Fibroblast of skin of scalp (primary cell): ENCODE results near the gene SCAPER.

Experiments used
- DNase-seq: peaks from one replicate; pipeline ENCODE4 v3.0.0-alpha.2; 2013

SCAPER gene

DNA sequence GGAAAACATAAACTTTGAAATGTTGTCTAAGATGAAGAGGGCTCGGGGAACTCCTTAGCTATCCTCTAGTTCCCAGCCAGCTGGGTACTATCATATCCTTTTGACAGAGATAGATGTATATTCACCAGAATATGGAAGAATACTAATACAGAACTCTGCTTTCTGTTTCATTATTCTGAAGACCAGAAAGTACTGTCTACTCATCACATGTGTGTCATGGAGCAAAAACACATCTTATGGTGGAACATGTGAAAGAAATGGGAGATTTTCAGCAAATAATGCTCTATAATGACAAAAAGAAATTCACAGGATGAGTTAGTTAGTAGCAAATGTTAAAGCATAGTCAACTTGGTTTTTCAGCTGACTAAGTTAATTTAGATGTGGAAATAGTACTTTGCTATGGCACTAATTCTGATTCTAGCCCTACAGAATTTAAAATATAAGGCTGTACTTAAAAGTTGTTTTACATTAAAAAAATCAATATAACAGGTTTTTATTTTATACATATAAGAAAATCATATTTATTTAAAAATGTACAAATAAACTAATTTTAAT is 552.0 kb downstream of the SCAPER start:
- DNase-seq = no peak

DNA sequence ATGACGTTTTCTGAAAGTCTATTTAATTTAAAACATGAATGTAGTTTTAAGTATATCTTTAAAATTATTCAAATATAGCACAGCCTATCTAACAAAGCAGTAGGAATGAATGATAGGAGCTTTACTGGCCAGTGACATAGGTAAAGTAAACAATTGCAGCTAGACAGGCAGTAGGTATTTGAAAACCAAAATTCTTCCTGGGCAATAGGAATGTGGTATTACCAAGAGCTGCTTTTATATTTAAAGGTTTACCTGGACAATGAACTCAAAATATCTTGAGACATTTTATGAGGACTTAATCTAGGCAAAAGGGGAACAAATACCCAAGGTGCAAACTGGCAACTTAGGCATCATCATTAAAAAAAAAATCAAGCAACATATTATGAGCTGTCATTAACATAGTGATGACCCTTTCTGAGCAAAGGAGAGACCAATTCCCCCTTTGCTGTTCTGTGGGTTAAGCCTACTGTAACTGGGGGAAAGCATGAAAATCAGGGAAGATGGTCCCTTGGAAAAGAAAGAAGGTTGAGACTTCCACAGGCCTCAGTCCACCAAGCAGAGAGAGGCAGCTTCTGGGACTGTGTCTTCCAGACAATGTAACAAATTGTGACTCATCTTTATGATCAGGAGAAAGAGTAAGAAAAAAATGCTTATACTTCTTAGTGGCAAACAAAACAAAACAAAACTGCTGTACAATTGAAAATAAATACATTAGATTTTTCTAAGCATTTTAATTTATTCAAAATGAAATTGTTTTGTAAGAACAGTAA is 555.7 kb downstream of the SCAPER start:
- DNase-seq = no peak

DNA sequence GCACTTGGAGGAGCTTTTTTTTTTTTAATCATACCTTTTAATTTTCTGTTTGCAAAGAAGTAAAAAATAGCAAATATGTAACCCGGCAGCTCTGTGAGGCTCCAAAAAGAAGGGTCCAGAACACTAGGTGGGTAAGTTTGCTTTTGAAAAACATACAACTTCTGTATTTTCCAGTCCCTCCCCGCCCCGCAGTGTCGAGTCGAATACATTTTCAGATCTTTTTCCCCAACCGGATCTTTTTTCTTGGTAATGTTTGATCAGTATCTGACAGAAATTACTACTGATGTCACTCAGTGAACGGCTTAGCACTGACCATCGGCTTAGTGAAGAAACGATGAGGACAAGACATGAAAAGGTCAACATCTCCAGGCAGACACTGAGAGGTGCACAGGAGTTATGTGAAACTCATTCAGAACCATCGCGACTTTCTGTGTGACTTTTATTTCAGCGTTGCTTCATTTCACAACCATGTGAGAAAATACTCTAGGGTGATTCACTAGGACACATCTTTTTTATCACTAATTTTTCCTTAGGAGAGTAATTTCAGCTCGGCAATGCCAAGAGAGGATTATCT is 557.6 kb downstream of the SCAPER start:
- no peak for DNase-seq

DNA sequence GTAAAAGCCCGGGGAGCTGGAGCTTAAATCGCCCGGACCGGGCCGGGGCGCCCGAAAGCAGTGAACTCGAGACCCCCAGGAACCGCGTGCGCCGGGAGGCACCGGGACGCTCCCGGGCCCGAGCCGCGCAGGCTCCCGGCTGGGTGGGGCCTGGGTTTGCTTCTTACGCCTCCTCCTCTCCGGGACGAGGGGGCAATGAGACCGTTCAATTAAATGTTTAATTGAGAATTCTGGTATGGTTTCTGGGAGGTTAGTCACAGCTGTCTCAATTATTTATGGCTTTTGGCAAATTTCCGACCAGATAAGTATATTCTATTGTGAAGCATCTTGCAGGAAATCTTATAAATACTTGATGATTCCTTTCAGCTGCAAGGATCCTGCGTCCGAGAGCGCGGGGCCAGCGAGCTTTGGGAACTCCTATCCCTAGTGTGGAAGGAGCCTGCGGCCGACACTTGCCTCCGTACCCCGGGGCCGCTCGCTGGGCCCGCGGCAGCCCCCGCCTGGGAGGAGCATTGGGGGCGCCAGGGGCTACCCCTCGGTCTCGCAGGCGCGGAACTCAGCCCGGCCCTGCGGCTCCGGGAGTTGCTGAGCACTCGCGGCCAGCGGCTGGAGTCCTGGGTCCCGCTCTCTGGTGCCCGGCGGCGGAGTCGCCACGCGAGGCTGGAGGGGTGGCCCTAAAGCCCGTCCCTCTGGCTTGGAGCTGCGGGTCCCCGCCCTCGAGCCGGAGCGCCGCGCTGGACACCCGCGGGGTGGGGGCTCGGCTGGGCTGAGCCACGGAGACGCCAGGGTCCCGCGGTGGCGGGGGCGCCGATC is 558.3 kb downstream of the SCAPER start:
- DNase-seq = peak; percentile 25

DNA sequence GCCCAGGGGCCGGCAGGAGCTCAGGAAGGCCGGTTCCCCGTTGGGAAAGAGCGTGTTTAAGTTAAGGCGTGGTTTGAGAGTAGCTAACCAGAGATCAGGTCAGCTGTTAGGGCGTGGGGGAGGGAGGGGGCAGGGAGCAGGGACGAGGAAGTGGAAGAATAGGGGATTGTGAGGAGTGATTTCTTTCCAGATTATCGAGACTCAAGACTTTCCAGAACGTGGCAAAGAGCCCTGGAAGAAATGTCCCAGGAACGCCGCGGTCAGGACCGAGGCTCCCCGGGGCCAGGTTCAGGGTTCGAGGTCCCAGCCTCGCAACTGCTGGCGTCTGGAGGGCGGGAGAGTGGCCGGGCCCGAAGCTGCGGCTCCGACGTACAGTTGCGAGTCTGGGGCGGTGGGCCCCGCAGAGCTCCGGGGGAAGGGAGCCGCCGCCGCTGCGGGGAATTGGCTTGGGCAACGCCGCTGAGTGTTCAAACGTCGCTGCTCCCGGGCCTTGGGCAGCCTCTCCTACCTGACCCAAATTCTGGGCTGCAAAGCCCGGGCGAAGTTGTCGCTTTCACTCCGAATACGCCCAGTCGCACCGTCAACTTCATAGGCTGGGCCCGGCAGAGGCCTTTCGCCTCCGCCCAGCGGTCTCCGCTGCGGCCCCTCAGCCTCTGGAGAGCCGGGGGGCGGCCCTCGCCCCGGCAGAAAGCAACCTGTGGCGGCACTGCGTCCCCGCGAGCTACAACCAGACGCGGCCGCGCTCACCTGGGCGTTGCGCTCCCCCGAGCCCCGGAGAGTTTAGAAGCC is 559.1 kb downstream of the SCAPER start:
- DNase-seq = no peak

DNA sequence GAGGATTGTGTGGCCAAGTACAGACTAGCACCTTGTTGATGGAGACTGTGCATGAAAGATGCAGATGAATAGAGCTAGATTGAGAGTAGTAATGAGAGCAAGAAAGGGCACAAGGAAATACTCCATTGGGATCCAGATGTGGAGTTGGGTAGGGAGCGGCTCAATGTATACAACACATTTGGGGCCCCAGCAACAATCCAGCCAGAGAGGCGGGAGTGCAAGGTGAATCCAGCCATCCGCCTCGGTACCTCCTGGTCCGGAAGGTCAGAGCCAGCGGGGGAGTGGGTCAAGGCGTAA is 559.6 kb downstream of the SCAPER start:
- DNase-seq = no peak

DNA sequence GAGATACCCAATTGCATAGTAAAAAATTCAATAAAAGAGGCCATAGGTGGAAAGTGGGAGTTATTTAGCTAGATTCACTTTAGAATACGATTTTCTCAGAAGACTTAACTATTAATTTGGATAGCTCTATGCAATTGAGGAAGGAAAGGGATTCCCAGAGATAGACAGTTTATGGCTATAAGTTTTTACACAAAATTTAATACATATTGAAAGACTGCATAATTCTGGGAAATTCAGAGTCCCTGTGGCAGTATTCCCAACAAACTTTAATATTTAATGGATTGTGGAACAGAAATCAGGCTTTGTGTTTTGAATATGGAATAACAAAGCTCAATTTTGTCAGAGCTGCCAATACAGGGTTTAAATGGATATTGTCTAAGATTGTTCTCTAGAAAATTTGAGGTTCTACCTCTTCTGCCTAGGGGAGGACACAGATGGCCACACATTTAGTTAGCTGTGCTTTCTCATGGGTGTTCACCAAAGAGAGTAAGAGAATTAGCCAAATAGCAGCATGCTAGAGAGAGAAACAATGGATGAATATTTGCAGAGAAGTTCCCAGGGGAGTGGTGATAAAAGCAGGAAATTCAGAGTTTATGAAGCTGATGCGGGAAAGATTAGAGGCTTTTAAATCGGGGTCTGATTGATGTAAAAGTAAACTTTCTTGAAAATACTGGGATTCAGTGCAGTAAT is 560.1 kb downstream of the SCAPER start:
- DNase-seq = no peak

DNA sequence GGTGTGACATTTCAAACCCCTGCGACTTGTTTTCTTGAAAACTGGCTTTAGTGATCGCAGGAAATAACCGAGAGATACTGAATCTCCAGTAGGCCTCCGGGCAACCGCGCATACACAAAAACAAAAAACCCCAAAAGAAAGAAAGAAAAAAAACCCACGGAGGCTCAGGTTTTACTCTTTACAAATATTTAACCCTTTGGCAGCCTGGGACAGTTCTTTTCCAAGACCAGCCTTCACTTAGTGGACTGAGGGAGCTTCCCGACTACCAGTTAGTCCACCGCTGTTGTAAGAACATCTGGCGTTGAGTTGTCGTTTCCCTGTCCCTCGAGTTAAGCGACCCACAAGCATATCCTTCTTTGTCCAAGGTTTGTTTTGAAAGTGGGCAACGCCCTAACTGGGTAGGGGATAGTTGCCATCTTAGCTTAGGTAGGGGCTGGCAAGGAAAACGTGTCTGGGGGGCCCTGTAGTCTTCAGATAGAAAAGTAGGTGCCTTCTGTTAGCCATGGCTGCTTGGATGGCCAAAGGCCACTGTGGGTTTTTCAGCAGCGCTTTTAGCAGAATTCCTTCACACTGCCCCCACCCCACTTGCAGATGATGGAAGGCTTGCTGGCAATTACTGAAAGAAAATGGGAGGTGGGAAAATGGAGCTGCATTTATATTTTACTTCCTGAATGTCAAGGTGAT is 561.7 kb downstream of the SCAPER start:
- no peak for DNase-seq

DNA sequence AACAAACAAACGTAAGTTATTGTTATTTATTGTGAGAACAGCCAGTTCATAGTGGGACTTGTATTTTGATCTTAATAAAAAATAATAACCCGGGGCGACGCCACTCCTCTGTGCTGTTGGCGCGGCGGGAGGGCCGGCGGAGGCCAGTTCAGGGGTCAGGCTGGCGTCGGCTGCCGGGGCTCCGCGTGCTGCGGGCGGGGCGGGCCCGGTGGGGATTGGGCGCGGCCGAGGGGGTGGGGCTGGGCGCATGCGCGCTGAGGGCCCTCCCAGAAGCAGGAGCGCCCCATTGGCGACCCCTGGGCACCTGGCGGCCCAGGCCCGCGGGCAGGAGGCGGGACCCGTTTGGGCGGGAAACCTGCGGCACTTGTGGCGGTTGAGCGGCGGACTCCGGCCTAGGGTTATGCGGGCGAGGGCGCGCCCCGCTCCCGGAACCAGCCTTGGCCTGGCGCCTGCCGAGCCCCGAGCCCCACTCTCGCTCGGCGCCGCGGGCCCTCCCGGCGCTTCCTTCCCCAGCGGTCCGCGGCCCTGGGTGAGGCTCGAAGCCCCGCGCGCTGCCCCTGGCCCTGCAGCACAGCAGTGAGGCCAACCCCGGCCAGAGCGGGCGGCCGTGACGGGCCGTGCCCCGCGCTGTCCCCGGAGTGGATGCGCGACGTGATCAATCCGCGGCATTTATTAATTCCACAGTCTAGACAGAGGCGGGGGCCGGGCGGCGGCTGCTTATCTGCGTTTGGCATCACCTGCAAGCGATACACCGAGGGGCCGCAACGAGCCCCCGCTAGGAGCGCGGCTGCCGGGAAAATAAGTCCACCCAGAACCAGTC is 562.5 kb downstream of the SCAPER start:
- no peak for DNase-seq

DNA sequence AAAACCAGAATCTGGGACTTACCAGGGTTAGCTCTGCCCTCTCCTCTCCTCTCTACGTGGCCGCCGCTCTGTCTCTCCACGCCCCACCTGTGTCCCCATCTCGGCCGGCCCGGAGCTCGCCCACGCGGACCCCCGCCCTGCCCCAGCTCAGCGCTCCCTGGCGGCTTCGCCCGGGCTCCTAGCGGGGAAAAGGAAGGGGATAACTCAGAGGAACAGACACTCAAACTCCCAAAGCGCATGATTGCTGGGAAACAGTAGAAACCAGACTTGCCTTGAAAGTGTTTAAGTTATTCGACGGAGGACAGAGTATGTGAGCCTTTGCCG is 563.1 kb downstream of the SCAPER start:
- DNase-seq = no peak

DNA sequence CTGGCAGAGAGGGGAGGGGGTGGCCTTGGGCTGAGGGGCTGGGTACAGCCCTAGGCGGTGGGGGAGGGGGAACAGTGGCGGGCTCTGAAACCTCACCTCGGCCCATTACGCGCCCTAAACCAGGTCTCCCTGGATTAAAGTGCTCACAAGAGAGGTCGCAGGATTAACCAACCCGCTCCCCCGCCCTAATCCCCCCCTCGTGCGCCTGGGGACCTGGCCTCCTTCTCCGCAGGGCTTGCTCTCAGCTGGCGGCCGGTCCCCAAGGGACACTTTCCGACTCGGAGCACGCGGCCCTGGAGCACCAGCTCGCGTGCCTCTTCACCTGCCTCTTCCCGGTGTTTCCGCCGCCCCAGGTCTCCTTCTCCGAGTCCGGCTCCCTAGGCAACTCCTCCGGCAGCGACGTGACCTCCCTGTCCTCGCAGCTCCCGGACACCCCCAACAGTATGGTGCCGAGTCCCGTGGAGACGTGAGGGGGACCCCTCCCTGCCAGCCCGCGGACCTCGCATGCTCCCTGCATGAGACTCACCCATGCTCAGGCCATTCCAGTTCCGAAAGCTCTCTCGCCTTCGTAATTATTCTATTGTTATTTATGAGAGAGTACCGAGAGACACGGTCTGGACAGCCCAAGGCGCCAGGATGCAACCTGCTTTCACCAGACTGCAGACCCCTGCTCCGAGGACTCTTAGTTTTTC is 563.6 kb downstream of the SCAPER start:
- no peak for DNase-seq

DNA sequence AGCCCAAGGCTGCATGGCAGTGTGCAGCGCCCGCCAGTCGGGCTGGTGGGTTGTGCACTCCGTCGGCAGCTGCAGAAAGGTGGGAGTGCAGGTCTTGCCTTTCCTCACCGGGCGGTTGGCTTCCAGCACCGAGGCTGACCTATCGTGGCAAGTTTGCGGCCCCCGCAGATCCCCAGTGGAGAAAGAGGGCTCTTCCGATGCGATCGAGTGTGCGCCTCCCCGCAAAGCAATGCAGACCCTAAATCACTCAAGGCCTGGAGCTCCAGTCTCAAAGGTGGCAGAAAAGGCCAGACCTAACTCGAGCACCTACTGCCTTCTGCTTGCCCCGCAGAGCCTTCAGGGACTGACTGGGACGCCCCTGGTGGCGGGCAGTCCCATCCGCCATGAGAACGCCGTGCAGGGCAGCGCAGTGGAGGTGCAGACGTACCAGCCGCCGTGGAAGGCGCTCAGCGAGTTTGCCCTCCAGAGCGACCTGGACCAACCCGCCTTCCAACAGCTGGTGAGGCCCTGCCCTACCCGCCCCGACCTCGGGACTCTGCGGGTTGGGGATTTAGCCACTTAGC is 564.3 kb downstream of the SCAPER start:
- DNase-seq = no peak

DNA sequence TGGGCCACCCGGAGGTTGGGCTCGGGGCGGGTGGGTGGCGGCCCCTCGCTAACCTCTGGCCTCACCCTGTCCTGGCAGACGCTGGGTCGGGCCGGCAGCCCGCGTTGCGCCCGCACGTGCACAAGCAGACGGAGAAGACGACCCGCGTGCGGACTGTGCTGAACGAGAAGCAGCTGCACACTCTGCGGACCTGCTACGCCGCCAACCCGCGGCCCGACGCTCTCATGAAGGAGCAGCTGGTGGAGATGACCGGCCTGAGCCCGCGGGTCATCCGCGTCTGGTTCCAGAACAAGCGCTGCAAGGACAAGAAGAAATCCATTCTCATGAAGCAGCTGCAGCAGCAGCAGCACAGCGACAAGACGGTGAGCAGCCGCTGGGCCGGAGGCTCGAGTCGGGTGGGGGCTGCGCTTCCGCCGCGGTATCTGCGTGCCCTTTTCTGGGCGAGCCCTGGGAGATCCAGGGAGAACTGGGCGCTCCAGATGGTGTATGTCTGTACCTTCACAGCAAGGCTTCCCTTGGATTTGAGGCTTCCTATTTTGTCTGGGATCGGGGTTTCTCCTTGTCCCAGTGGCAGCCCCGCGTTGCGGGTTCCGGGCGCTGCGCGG is 564.8 kb downstream of the SCAPER start:
- DNase-seq = peak; percentile 17

DNA sequence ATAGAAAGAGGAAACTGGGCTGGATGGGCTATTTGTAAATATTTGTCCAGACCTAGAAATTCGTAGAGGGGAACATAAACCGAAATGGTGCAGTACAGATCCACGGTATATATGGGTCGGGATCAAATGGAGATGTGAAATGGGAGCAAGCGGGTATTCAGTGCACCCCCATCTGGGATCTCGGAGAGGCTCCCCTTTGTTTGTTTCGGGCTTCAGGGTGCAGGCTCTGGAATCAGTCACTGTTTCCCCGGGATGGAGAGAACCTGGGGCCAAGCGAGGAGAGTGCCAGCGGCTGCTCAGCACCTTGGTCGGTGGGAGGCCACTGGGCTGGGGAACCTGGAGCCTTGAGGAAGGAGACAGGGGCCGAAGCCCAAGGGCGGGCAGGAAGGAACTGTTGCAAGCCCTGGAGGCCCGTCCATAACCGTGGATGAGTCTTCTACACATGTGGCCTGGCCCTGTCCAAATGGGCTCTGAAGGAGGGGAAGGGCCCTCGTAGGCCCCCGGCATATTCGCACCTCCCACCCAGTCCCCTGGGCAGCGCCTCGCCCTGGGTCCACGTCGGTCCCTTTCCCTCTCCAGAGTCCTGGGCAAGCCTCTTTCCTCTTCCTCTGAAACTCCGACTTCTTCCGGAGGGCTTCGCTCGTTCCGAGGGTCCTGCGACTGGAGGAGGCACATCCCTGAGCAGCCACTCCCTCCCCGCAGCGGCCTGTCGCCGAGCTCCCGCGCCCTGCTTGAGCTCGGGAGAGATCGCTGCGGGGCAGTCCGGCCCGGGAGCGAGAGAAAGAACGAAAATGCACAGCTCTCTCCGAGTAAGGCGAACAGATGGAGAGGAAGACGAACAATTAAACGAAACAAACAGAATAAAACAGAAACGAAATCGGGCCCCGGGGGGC is 565.6 kb downstream of the SCAPER start:
- DNase-seq = peak; percentile 28

DNA sequence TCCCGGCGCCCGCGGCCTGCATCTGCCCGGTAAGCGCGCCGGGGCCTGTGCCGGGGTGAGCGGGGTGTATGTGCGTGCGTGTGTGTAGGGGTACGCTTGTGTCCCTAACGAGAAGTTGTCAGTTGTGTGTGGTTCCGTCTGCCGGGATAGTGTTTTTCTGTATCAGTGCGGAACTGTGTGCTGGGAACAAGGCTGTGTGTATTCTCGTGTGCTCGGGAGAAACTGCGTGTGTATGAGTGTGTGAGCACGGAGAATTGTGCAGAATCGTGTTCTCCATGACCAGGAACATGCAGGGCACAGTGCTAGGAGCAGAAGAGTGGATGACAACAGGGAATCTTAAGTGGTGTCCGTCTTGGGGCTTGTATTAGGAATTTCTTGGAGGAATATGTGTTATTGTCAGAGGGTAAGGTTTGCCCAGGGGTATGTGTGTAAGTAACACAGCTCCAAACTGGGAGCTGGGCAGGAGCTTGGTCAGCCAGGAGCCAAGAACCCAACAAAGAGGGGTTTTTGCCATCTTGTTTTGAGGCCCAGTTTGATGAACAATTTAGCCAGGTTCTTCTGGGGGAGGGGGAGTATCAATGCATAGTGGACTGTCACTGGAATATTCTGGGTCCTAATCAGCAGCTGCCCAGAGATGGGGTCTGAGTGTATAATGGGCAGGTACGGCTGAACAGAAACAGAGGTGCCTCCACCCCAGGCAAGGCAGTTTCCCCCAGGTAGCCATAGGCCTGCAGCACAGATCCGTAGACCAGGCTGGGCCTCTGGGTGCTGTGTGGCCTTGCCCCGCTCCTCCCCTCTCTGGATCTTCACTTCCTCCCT is 566.4 kb downstream of the SCAPER start:
- DNase-seq = no peak

DNA sequence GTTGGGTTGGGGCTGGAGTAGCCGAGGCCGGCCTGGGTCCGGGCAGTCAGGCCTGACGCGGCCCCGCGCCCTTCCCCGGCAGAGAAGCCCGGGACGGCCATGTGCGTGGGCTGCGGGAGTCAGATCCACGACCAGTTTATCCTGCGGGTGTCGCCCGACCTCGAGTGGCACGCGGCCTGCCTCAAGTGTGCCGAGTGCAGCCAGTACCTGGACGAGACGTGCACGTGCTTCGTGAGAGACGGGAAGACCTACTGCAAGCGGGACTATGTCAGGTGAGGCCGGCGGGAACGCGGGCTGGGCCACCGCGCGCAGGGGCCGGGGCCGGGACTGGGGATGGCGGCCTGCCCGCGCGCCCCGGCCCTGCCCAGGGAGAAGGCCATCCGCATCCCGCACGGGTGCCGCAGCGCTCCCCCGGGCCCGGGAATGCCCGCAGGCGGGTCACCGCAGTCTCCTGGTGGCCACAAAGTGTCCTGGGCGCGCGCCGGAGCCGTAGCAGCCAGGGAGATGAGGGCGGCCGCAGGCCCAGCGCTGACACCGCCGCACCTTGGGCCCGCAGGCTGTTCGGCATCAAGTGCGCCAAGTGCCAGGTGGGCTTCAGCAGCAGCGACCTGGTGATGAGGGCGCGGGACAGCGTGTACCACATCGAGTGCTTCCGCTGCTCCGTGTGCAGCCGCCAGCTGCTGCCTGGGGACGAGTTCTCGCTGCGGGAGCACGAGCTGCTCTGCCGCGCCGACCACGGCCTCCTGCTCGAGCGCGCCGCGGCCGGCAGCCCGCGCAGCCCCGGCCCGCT is 567.2 kb downstream of the SCAPER start:
- no peak for DNase-seq
